MM.1S (cell line): Measurements from ENCODE around the gene RAB21.
A peak's percentile ranks its signal among the peaks of the same experiment; 100 is the strongest.

Experiments
- DNase-seq: peaks from one replicate; pipeline ENCODE4 v3.0.0-alpha.2; 2015
- H2AFZ ChIP-seq: fragments of 300-600 bp; sonication (generic); 2 replicates; pipeline ENCODE4 v1.6.0; 2016; ENCODE audit warnings: antibody characterized with exemption, low read length
- H3F3A ChIP-seq: fragments of 300-600 bp; sonication (generic); 2 replicates; pipeline ENCODE4 v1.6.1; 2016; ENCODE audit warnings: mild to moderate bottlenecking, antibody characterized with exemption, low read length, moderate library complexity, mixed read lengths; ENCODE audit not compliant: insufficient read depth
- H3K27ac ChIP-seq: fragments of 300-600 bp; sonication (generic); 2 replicates; pipeline ENCODE4 v1.5.1; 2016; ENCODE audit warnings: mild to moderate bottlenecking, low read length
- H3K27me3 ChIP-seq: fragments of 300-600 bp; sonication (generic); replicated peaks from 2 replicates; pipeline ENCODE4 v1.6.0; 2016; ENCODE audit warnings: low read length; ENCODE audit not compliant: insufficient read depth
- H3K36me3 ChIP-seq: fragments of 300-600 bp; sonication (generic); replicated peaks from 2 replicates; pipeline ENCODE4 v1.6.1; 2016; ENCODE audit warnings: mild to moderate bottlenecking, low read length, mixed read lengths; ENCODE audit not compliant: insufficient read depth
- H3K4me1 ChIP-seq: fragments of 300-600 bp; sonication (generic); 2 replicates; pipeline ENCODE4 v1.6.1; 2016; ENCODE audit warnings: low read length, mixed read lengths
- H3K4me2 ChIP-seq: fragments of 300-600 bp; sonication (generic); 2 replicates; pipeline ENCODE4 v1.6.0; 2016; ENCODE audit warnings: low read depth, low read length
- H3K4me3 ChIP-seq: fragments of 300-600 bp; sonication (generic); 2 replicates; pipeline ENCODE4 v1.5.1; 2016; ENCODE audit warnings: low read length, mixed read lengths
- H3K79me2 ChIP-seq: fragments of 300-600 bp; sonication (generic); 2 replicates; pipeline ENCODE4 v1.6.1; 2016; ENCODE audit warnings: mixed run types, low read length, mixed read lengths
- H3K9ac ChIP-seq: fragments of 300-600 bp; sonication (generic); 2 replicates; pipeline ENCODE4 v1.6.1; 2016; ENCODE audit warnings: low read length, mixed read lengths
- H3K9me2 ChIP-seq: fragments of 300-600 bp; sonication (generic); replicated peaks from 2 replicates; pipeline ENCODE4 v1.6.1; 2016; ENCODE audit warnings: mild to moderate bottlenecking, low read length, mixed read lengths; ENCODE audit not compliant: insufficient read depth
- H3K9me3 ChIP-seq: fragments of 300-600 bp; sonication (generic); replicated peaks from 2 replicates; pipeline ENCODE4 v1.6.1; 2016; ENCODE audit warnings: mild to moderate bottlenecking, low read length, mixed read lengths; ENCODE audit not compliant: insufficient read depth
- H4K20me1 ChIP-seq: fragments of 300-600 bp; sonication (generic); 2 replicates; pipeline ENCODE4 v1.6.1; 2016; ENCODE audit warnings: mild to moderate bottlenecking, low read length, moderate library complexity, mixed read lengths; ENCODE audit not compliant: insufficient read depth
- CTCF ChIP-seq: fragments of 300-600 bp; sonication (generic); IDR thresholded peaks from 2 replicates; pipeline ENCODE4 v1.5.1; 2016; ENCODE audit warnings: antibody characterized with exemption, low read length, mixed read lengths
- EZH2 ChIP-seq: fragments of 300-600 bp; sonication (generic); optimal IDR thresholded peaks from 2 replicates; pipeline ENCODE3; 2017; ENCODE audit warnings: low read depth, mild to moderate bottlenecking, antibody characterized with exemption, low read length, mixed read lengths
- EZH2phosphoT487 ChIP-seq: fragments of 300-600 bp; sonication (generic); IDR thresholded peaks from 2 replicates; pipeline ENCODE4 v1.6.1; 2018; ENCODE audit warnings: antibody characterized with exemption, low read length

The RAB21 gene

DNA sequence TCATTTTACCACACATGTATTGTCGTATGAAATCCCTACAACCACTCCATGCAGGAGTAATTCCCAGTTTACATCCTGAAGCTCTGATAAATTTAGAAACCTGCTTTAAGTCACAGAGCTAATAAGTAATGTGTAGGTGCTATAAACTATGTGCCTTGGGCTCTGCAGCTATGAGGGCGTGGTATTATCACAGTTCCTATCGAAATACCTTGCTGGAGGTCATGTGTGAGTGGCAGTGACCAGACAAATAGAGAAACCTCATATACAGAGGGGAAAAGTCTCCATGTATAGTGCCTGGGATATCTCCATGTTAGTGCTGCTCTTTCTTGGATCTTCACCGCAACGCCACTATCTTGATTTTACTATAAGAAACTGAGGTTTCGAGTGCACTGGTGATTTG lies 84.0 kb downstream of the RAB21 start:
- Histone ChIP-seq H3K79me2 (peaks cover 41% of the 10 kb centered on the region), H3K9me2 (no peaks in the 10 kb centered on the region), H3K9ac (no peak overlapping the region), H3K4me1 (0 out of 2 replicates have a peak, but pooled peaks cover 3% of the 10 kb centered on the region), H3K4me3 (no peak overlapping the region), H3K27me3 (no peaks in the 10 kb centered on the region), H3K36me3 (no peaks in the 10 kb centered on the region), H3F3A (peaks cover 7% of the 10 kb centered on the region), H3K9me3 (no peaks in the 10 kb centered on the region), H3K4me2 (no peak overlapping the region), H4K20me1 (no peaks in the 10 kb centered on the region), H3K27ac (no peak overlapping the region), H2AFZ (no peak overlapping the region)
- DNase-seq: no peak
- TF ChIP-seq EZH2phosphoT487 (no peak), CTCF (no peak), EZH2 (no peak)

DNA sequence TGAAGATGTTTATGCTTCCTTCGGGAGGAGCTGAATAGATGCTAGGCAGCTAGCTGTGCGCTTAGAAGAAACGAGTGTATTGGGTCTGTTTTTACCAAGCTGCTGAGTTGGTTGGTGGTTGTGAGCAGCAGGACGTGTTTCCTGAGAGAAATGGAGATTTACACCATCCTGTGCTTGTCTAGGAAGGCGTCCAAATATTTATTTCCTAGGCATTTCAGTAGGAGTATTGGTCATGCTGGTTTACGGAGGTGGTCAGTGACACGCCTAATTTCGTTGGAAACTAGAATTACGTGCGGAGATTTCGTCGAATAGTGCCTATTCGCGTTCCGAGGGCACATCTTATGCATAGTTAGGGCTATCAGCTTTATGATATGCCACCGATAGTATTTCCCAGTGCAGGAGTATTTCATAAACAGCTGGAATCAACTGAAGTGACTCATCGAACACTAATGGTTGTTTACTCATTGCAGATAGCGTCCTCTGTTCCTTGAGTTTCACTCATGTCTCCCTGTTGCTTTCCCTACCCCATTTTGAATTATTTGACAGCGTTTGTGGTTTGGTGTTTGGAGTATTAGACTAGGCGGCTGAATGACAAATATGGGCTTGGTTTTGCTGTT lies 85.7 kb downstream of the RAB21 start:
- Histone ChIP-seq H3K36me3 (no peaks in the 10 kb centered on the region), H3K27ac (peak overlapping the region; percentile 81), H3K9me3 (no peaks in the 10 kb centered on the region), H3K4me2 (peak overlapping the region; percentile 52), H2AFZ (peak overlapping the region; percentile 74), H3K4me1 (0 out of 2 replicates have a peak, but pooled peaks cover 3% of the 10 kb centered on the region), H4K20me1 (no peaks in the 10 kb centered on the region), H3K4me3 (peak overlapping the region; percentile 76), H3K9ac (peak overlapping the region; percentile 71), H3F3A (peaks cover 7% of the 10 kb centered on the region), H3K79me2 (peaks cover 57% of the 10 kb centered on the region), H3K9me2 (no peaks in the 10 kb centered on the region), H3K27me3 (no peaks in the 10 kb centered on the region)
- DNase-seq: no peak
- TF ChIP-seq EZH2 (no peak), EZH2phosphoT487 (no peak), CTCF (no peak)

DNA sequence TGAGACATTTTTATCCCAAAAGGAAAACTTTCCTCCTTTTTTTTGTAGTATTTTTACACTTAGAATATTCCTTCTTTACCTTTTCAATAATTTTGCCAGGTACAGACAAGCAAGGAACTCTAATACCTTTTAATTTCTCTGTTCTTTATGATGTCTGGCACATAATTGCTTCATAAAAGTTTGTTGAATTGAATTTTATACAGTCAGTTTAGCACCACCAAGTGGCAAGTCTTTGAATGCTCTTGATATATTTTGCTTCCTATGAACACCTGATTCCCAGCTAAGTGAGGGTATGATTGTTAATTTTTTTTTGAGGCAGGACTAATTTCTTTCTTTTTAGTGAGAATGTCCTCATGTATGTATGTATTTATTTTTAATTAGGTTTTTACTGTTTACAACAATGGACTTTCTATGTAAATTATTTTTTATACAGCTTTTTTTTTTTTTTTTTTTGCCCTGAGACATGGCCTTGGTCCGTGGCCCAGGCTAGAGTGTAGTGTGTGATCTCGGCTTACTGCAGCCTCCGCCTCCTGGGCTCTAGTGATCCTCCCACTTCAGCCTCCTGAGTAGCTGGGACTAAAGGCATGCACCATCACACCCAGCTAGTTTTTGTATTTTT lies 91.8 kb downstream of the RAB21 start:
- H2AFZ ChIP-seq: no peak overlapping the region
- TF ChIP-seq EZH2phosphoT487 (no peak), EZH2 (no peak), CTCF (peak; percentile 58)
- no peaks in the 10 kb centered on the region for H3K36me3 ChIP-seq
- H3K4me1 ChIP-seq: 0 out of 2 replicates have a peak, but pooled peaks cover under 1% of the 10 kb centered on the region
- no peak overlapping the region for H3K4me2 ChIP-seq
- no peak overlapping the region for H3K4me3 ChIP-seq
- H3K9ac ChIP-seq: no peak overlapping the region
- H3K27me3 ChIP-seq: no peaks in the 10 kb centered on the region
- H3F3A ChIP-seq: no peaks in the 10 kb centered on the region
- H4K20me1 ChIP-seq: no peaks in the 10 kb centered on the region; the same call in 1 of the 2 replicates
- H3K79me2 ChIP-seq: peaks cover 98% of the 10 kb centered on the region
- H3K27ac ChIP-seq: no peak overlapping the region
- DNase-seq: no peak
- no peaks in the 10 kb centered on the region for H3K9me3 ChIP-seq
- no peaks in the 10 kb centered on the region for H3K9me2 ChIP-seq
